HEK293 (cell line): ENCODE results near the gene MYMK.

Experiments
- CTCF ChIA-PET: fragments of 350-600 bp; formaldehyde crosslinking; extraction: SDS; loops from one replicate; lab custom pipeline; 2021; ENCODE audit warnings: antibody characterized with exemption; lab: Yijun Ruan, JAX
- POLR2A ChIA-PET: fragments of 300-600 bp; formaldehyde crosslinking; extraction: SDS; loops from one replicate; lab custom pipeline; 2020; ENCODE audit warnings: antibody characterized with exemption, inconsistent platforms; lab: Yijun Ruan, JAX
- H3K27ac ChIP-seq: fragments of 200-500 bp; sonication (Bioruptor generic); 2 replicates; pipeline ENCODE4 v1.5.1; 2014; ENCODE audit warnings: low read depth, low read length, control low read depth, inconsistent platforms; ENCODE audit errors: extremely low read depth
- H3K36me3 ChIP-seq, 2 experiments: fragments of 200-500 bp in 1 of 2; sonication (Bioruptor generic) in 1 of 2; 1 replicate in 1 of 2; 2 replicates in 1 of 2; pipeline ENCODE4 v1.5.1; 2014 to 2017; ENCODE audit warnings: inconsistent platforms in 2 of 2, low read length in 2 of 2; ENCODE audit not compliant: control insufficient read depth in 2 of 2, insufficient read depth in 1 of 2
- H3K4me1 ChIP-seq: fragments of 200-500 bp; sonication (Bioruptor generic); 2 replicates; pipeline ENCODE4 v1.5.1; 2014; ENCODE audit warnings: mild to moderate bottlenecking, low read length, inconsistent platforms; ENCODE audit not compliant: control insufficient read depth, insufficient read depth
- H3K4me3 ChIP-seq: 2 replicates; pipeline ENCODE4 v1.5.1; 2011; ENCODE audit warnings: low read depth, mild to moderate bottlenecking, control low read depth, low read length, moderate library complexity
- H3K9me3 ChIP-seq: fragments of 200-500 bp; sonication (Bioruptor generic); 2 replicates; pipeline ENCODE4 v1.5.1; 2014; ENCODE audit warnings: low read depth, low read length, inconsistent platforms; ENCODE audit not compliant: control insufficient read depth, insufficient read depth
- BCL11A ChIP-seq: fragments of 450-650 bp; formaldehyde crosslinking; IDR thresholded peaks from 2 replicates; pipeline ENCODE4 v1.5.1; 2016; ENCODE audit warnings: low read depth, missing biosample characterization, missing genetic modification characterization
- ELK4 ChIP-seq: IDR thresholded peaks from 2 replicates; pipeline ENCODE4 v1.6.1; 2011; ENCODE audit warnings: mild to moderate bottlenecking, low read depth, low read length, borderline replicate concordance
- GLIS1 ChIP-seq: fragments of 450-650 bp; formaldehyde crosslinking; IDR thresholded peaks from 2 replicates; pipeline ENCODE4 v1.5.1; 2016; ENCODE audit warnings: missing biosample characterization, missing genetic modification characterization
- KLF1 ChIP-seq: fragments of 450-650 bp; formaldehyde crosslinking; IDR thresholded peaks from 2 replicates; pipeline ENCODE4 v1.5.1; 2016; ENCODE audit warnings: missing biosample characterization, missing genetic modification characterization
- KLF17 ChIP-seq: fragments of 450-650 bp; formaldehyde crosslinking; IDR thresholded peaks from 2 replicates; pipeline ENCODE4 v1.5.1; 2016; ENCODE audit warnings: missing biosample characterization, missing genetic modification characterization
- SP2 ChIP-seq: fragments of 450-650 bp; formaldehyde crosslinking; IDR thresholded peaks from 2 replicates; pipeline ENCODE4 v1.5.1; 2016; ENCODE audit warnings: missing biosample characterization, missing genetic modification characterization
- YY2 ChIP-seq: fragments of 450-650 bp; formaldehyde crosslinking; IDR thresholded peaks from 2 replicates; pipeline ENCODE4 v1.5.1; 2016; ENCODE audit warnings: missing biosample characterization, missing genetic modification characterization
- ZFP3 ChIP-seq: fragments of 450-650 bp; formaldehyde crosslinking; IDR thresholded peaks from 2 replicates; pipeline ENCODE4 v1.5.1; 2016; ENCODE audit warnings: low read depth, missing biosample characterization, missing genetic modification characterization
- ZNF10 ChIP-seq: fragments of 450-650 bp; formaldehyde crosslinking; IDR thresholded peaks from 2 replicates; pipeline ENCODE4 v1.5.1; 2017; ENCODE audit warnings: missing biosample characterization, missing genetic modification characterization
- ZNF169 ChIP-seq: fragments of 450-650 bp; formaldehyde crosslinking; IDR thresholded peaks from 2 replicates; pipeline ENCODE4 v1.5.1; 2016; ENCODE audit warnings: missing biosample characterization, missing genetic modification characterization
- ZNF26 ChIP-seq: fragments of 450-650 bp; formaldehyde crosslinking; IDR thresholded peaks from 2 replicates; pipeline ENCODE4 v1.5.1; 2016; ENCODE audit warnings: missing biosample characterization, missing genetic modification characterization
- ZNF274 ChIP-seq, 2 experiments: fragments of 200-500 bp in 1 of 2; fragments of 450-650 bp in 1 of 2; sonication (Bioruptor generic) in 1 of 2; formaldehyde crosslinking in 1 of 2; IDR thresholded peaks; 2 replicates each; pipeline versions ENCODE4 v1.5.1 to v1.6.1; 2014 to 2016; ENCODE audit warnings: borderline replicate concordance in 1 of 2, inconsistent platforms in 1 of 2, low read length in 1 of 2, missing biosample characterization in 1 of 2, missing genetic modification characterization in 1 of 2
- ZNF335 ChIP-seq: fragments of 450-650 bp; formaldehyde crosslinking; conservative IDR thresholded peaks from 2 replicates; pipeline ENCODE4 v1.5.1; 2016; ENCODE audit warnings: missing biosample characterization, missing genetic modification characterization
- ZNF362 ChIP-seq: fragments of 450-650 bp; formaldehyde crosslinking; IDR thresholded peaks from 2 replicates; pipeline ENCODE4 v1.5.1; 2016; ENCODE audit warnings: missing biosample characterization, missing genetic modification characterization
- ZNF391 ChIP-seq: fragments of 450-650 bp; formaldehyde crosslinking; IDR thresholded peaks from 2 replicates; pipeline ENCODE4 v1.5.1; 2016; ENCODE audit warnings: low read depth, missing biosample characterization, missing genetic modification characterization, borderline replicate concordance
- ZNF473 ChIP-seq: fragments of 450-650 bp; formaldehyde crosslinking; IDR thresholded peaks from 2 replicates; pipeline ENCODE4 v1.5.1; 2017; ENCODE audit warnings: missing biosample characterization, missing genetic modification characterization
- ZNF510 ChIP-seq: fragments of 450-650 bp; formaldehyde crosslinking; IDR thresholded peaks from 2 replicates; pipeline ENCODE4 v1.5.1; 2018; ENCODE audit warnings: mild to moderate bottlenecking, missing genetic modification characterization, missing biosample characterization; ENCODE audit not compliant: insufficient replicate concordance
- ZNF548 ChIP-seq: fragments of 450-650 bp; formaldehyde crosslinking; IDR thresholded peaks from 2 replicates; pipeline ENCODE4 v1.5.1; 2016; ENCODE audit warnings: missing biosample characterization, missing genetic modification characterization
- ZNF596 ChIP-seq: fragments of 450-650 bp; IDR thresholded peaks from 2 replicates; pipeline ENCODE4 v1.5.0; 2018; ENCODE audit warnings: missing biosample characterization, mild to moderate bottlenecking, missing genetic modification characterization, moderate library complexity
- ZNF623 ChIP-seq: fragments of 450-650 bp; formaldehyde crosslinking; IDR thresholded peaks from 2 replicates; pipeline ENCODE4 v1.5.1; 2016; ENCODE audit warnings: missing biosample characterization, missing genetic modification characterization
- ZNF677 ChIP-seq: fragments of 450-650 bp; IDR thresholded peaks from 2 replicates; pipeline ENCODE4 v1.5.0; 2018; ENCODE audit warnings: missing biosample characterization, mild to moderate bottlenecking, missing genetic modification characterization, moderate library complexity
- ZNF747 ChIP-seq: fragments of 450-650 bp; formaldehyde crosslinking; IDR thresholded peaks from 2 replicates; pipeline ENCODE4 v1.5.1; 2016; ENCODE audit warnings: missing biosample characterization, missing genetic modification characterization
- ZNF777 ChIP-seq: fragments of 450-650 bp; formaldehyde crosslinking; IDR thresholded peaks from 2 replicates; pipeline ENCODE4 v1.5.1; 2017; ENCODE audit warnings: missing biosample characterization, missing genetic modification characterization, borderline replicate concordance
- ZXDB ChIP-seq: fragments of 450-650 bp; formaldehyde crosslinking; IDR thresholded peaks from 2 replicates; pipeline ENCODE4 v1.5.1; 2016; ENCODE audit warnings: missing biosample characterization, missing genetic modification characterization
- TF ChIP-seq, protein P1 (sequence below): fragments of 450-650 bp; formaldehyde crosslinking; IDR thresholded peaks from 2 replicates; pipeline ENCODE4 v1.5.1; 2016; ENCODE audit warnings: missing biosample characterization, missing genetic modification characterization

Gene MYMK

DNA sequence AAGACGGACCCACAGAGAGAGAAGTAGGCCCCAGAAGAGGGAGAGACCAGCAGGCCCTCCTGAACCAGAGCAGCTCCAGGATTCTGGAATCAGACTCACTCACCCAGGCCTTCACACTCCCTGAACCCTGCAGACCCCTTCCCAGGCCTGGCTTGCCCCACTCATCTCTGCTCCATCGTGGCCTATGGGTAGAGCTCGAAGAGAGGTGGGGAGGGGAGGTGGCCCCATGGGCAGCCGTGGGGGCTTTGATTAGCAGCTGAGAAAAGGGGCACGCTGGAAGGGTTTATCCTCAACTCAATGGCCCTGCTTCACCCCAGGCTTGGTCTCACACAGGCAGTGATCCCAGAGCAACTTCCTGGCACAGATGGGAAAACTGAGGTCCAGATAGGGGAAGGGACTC, 613 bp downstream of the MYMK start:
- POLR2A ChIA-PET = no interaction called here
- Histone ChIP-seq H3K4me3 (no peak overlapping the region), H3K9me3 (no peaks in the 10 kb centered on the region), H3K36me3 (no peaks in the 10 kb centered on the region), H3K4me1 (no peaks in the 10 kb centered on the region), H3K27ac (no peak overlapping the region)
- TF ChIP-seq ZNF26 (tag by site-specific recombination) (no peak), ZNF274 (IDR thresholded peaks at IDR 0.05; ENCODE audit: low read length) (no peak), ZNF274 (tag by site-specific recombination; IDR thresholded peaks at IDR 0.05; ENCODE audit: borderline replicate concordance) (no peak), BCL11A (no peak), ZFP3 (tag by site-specific recombination) (no peak), ZNF777 (tag by site-specific recombination) (no peak), ZNF10 (tag by site-specific recombination) (no peak), SP2 (tag by site-specific recombination) (no peak), ZNF510 (no peak), ZNF548 (tag by site-specific recombination) (no peak), ZNF747 (tag by site-specific recombination) (no peak), ZNF677 (no peak), ZNF596 (no peak)
- CTCF ChIA-PET = interaction anchor here (0.6 to 1.7 kb wide), 2 partner anchors 9 to 126 kb away, joined by 3 to 7 read pairs; no protein-coding TSS in a partner anchor

GRCh38 chr9:133523106-133523505, 1.7 kb downstream of the MYMK start:
- Histone ChIP-seq H3K9me3 (no peaks in the 10 kb centered on the region), H3K4me1 (no peaks in the 10 kb centered on the region), H3K36me3 (no peaks in the 10 kb centered on the region), H3K4me3 (no peak overlapping the region), H3K27ac (no peak overlapping the region)
- POLR2A ChIA-PET = no interaction called here
- CTCF ChIA-PET = interaction anchor here (0.6 to 0.7 kb wide), 2 partner anchors 22 to 420 kb away, joined by 3 read pairs; no protein-coding TSS in a partner anchor
- TF ChIP-seq ZNF473 (tag by site-specific recombination) = no peak
- no peak for TF ChIP-seq ZNF623 (tag by site-specific recombination)
- no peak for TF ChIP-seq ZNF169
- TF ChIP-seq, all 188 proteins: peak for 0

- Histone ChIP-seq H3K4me3 (no peak overlapping the region), H3K27ac (no peak overlapping the region), H3K9me3 (no peaks in the 10 kb centered on the region), H3K36me3 (no peaks in the 10 kb centered on the region), H3K4me1 (no peaks in the 10 kb centered on the region)
- CTCF ChIA-PET = interaction anchor here (0.6 to 0.8 kb wide), 4 partner anchors 8 to 419 kb away, joined by 3 read pairs; no protein-coding TSS in a partner anchor
- POLR2A ChIA-PET = no interaction called here
- TF ChIP-seq ZNF391 (tag by site-specific recombination) (no peak), KLF1 (peak; percentile 87), ELK4 (no peak), GLIS1 (tag by site-specific recombination) (0 out of 2 replicates have a peak, but pooled peaks have one; percentile 13), KLF17 (tag by site-specific recombination) (0 out of 2 replicates have a peak, but pooled peaks have one; percentile 58), ZXDB (tag by site-specific recombination) (no peak), ZNF362 (tag by site-specific recombination) (no peak), YY2 (tag by site-specific recombination) (no peak), ZNF335 (tag by site-specific recombination) (no peak)
- TF ChIP-seq, protein P1, sequence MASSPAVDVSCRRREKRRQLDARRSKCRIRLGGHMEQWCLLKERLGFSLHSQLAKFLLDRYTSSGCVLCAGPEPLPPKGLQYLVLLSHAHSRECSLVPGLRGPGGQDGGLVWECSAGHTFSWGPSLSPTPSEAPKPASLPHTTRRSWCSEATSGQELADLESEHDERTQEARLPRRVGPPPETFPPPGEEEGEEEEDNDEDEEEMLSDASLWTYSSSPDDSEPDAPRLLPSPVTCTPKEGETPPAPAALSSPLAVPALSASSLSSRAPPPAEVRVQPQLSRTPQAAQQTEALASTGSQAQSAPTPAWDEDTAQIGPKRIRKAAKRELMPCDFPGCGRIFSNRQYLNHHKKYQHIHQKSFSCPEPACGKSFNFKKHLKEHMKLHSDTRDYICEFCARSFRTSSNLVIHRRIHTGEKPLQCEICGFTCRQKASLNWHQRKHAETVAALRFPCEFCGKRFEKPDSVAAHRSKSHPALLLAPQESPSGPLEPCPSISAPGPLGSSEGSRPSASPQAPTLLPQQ (tag by site-specific recombination) = no peak
Observed at GRCh38 chr9:133522073-133522910, 2.5 kb downstream of the MYMK start.
